NCI-H226 (cell line): ENCODE measurements around the gene PCDHB14.
"Not testable (repeated sequence)": the region's sequence is repeated elsewhere in the genome, so short reads cannot be mapped to it uniquely, and the experiment has no call there.

ENCODE experiments used
- DNase-seq: peaks from one replicate; pipeline ENCODE4 v3.0.0-alpha.2; 2015

PCDHB14 gene

DNA sequence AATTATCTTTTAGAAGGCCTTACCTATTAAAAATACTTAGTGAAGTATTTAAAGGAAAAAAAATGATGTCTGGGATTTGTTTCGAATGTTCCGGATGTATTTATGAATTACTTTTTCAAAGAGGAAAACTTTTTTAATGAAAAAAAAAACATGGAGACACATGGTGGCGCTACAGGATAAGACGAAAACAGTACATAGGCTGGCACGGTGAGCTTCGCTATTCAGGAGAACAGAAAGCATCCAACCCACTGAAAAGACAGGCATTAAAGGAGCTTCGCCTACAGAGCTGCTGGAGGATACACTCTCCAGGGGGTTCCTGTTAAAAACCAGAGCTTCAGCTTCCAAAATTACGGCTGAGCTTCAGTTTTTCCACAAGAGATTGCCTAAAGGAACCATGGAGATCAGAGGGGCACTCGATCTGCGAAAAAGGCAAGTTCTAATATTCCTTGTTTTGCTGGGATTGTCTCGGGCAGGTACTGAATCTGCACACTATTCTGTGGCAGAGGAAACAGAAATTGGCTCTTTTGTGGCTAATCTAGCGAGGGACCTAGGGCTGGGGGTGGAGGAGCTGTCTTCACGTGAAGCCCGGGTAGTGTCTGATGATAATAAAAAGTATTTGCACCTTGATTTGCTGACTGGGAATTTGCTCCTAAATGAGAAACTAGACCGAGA is at the start of gene PCDHB14:
PCDHB14 (plus strand) TSS at position 232 of the 672 bp plus-strand sequence; CDS start at position 395, 163 bp downstream.
- DNase-seq: no peak

DNA sequence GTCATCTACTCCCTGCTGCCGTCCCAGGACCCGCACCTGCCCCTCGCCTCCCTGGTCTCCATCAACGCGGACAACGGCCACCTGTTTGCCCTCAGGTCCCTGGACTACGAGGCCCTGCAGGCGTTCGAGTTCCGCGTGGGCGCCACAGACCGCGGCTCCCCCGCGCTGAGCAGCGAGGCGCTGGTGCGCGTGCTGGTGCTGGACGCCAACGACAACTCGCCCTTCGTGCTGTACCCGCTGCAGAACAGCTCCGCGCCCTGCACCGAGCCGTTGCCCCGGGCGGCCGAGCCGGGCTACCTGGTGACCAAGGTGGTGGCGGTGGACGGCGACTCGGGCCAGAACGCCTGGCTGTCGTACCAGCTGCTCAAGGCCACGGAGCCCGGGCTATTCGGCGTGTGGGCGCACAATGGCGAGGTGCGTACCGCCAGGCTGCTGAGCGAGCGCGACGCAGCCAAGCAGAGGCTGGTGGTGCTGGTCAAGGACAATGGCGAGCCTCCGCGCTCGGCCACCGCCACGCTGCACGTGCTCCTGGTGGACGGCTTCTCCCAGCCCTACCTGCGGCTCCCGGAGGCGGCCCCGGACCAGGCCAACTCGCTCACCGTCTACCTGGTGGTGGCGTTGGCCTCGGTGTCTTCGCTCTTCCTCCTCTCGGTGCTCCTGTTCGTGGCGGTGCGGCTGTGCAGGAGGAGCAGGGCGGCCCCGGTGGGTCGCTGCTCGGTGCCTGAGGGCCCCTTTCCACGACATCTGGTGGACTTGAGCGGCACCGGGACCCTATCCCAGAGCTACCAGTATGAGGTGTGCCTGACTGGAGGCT is 48.6 kb upstream of the PCDHB14 start:
- DNase-seq: not testable (repeated sequence)

DNA sequence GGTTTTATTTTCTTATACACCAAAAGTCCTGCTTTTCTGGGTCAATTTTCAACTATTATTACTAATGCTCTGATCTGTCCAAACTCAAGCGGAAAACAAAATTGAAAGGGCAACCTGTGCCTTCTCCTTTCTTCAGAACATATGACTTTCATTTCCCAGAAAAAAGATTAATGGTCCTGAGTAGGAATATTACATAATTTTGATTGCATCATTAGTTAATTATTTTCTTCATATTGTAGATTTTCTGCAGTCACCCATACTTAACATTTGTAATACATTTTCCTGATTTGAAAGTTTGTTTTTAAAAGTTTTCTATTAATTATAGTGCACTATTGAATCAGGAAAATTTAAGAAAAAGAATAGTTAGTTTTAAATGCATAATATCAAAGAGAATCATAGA is 47.2 kb upstream of the PCDHB14 start:
- DNase-seq: no peak

DNA sequence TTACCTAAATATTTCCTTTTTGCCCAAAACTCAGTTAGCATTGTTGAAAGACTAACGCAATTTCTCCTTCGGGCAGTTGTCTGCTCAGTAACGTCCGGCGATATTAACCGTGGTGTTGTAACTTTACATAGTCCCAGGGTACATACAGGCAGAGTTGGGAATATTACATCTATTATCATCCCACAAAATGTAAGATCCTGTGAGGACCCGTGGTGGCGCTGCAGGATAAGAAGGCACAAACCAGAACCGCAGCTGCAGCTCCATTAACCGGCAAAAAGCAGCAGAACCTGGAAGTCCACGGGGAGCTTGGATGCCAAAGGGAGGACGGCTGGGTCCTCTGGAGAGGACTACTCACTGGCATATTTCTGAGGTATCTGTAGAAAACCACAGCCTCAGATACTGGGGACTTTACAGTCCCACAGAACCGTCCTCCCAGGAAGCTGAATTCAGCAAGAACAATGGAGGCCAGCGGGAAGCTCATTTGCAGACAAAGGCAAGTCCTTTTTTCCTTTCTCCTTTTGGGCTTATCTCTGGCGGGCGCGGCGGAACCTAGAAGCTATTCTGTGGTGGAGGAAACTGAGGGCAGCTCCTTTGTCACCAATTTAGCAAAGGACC is 45.5 kb upstream of the PCDHB14 start, which contains the start of gene PCDHB8:
PCDHB8 (plus strand) TSS at position 214 of the 615 bp plus-strand sequence; CDS start at position 459, 245 bp downstream.
- DNase-seq: not testable (repeated sequence)

DNA sequence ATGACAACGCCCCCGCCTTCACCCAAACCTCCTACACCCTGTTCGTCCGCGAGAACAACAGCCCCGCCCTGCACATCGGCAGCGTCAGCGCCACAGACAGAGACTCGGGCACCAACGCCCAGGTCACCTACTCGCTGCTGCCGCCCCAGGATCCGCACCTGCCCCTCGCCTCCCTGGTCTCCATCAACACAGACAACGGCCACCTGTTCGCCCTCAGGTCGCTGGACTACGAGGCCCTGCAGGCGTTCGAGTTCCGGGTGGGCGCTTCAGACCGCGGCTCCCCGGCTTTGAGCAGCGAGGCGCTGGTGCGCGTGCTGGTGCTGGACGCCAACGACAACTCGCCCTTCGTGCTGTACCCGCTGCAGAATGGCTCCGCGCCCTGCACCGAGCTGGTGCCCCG is 43.8 kb upstream of the PCDHB14 start:
- not testable (repeated sequence) for DNase-seq

DNA sequence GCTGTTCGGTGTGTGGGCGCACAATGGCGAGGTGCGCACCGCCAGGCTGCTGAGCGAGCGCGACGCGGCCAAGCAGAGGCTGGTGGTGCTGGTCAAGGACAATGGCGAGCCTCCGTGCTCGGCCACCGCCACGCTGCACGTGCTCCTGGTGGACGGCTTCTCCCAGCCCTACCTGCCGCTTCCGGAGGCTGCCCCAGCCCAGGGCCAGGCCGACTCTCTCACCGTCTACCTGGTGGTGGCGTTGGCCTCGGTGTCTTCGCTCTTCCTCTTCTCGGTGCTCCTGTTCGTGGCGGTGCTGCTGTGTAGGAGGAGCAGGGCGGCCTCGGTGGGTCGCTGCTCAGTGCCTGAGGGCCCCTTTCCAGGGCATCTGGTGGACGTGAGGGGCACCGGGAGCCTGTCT is 43.3 kb upstream of the PCDHB14 start:
- DNase-seq: not testable (repeated sequence)

DNA sequence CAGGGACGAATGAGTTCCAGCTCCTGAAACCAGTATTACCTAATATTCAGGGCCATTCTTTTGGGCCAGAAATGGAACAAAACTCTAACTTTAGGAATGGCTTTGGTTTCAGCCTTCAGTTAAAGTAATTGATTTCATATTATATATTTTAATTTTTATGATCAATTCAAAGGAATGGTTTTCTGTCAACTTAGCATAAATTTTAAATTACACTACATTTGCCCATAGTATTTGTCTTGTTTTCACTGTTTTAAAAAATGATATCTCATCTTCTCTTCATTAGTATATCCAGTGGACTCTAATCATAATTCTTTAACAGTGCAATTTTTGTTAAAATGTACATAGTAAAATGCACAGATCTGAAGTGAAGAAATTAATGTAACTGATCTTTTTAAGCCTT is 42.8 kb upstream of the PCDHB14 start:
- DNase-seq: no peak

DNA sequence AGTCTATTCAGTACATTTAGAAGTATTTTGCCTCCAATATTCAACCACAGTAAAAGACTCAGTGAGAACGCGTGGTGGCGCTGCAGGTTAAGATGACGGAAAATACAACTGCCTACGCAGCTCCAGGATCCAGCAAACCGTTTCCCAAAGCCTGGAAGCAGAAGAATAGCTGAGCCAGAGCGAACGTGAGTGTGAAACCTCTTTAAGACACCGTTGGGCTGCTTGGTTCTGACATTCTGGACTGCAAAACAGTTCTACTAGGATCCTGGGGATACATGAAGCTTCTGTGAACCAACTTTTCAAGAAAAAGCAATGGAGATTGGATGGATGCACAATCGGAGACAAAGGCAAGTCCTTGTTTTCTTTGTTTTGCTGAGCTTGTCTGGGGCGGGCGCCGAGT is 40.9 kb upstream of the PCDHB14 start, which contains the start of gene PCDHB16:
PCDHB16 (plus strand) TSS at position 140 of the 400 bp plus-strand sequence; CDS start at position 313, 173 bp downstream.
- peak; percentile 28 for DNase-seq

DNA sequence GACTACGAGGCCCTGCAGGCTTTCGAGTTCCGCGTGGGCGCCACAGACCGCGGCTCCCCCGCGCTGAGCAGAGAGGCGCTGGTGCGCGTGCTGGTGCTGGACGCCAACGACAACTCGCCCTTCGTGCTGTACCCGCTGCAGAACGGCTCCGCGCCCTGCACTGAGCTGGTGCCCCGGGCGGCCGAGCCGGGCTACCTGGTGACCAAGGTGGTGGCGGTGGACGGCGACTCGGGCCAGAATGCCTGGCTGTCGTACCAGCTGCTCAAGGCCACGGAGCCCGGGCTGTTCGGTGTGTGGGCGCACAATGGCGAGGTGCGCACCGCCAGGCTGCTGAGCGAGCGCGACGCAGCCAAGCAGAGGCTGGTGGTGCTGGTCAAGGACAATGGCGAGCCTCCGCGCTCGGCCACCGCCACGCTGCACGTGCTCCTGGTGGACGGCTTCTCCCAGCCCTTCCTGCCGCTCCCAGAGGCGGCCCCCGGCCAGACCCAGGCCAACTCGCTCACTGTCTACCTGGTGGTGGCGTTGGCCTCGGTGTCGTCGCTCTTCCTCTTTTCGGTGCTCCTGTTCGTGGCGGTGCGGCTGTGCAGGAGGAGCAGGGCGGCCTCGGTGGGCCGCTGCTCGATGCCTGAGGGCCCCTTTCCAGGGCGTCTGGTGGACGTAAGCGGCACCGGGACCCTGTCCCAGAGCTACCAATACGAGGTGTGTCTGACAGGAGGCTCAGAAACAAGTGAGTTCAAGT is 38.9 kb upstream of the PCDHB14 start:
- DNase-seq: not testable (repeated sequence)

DNA sequence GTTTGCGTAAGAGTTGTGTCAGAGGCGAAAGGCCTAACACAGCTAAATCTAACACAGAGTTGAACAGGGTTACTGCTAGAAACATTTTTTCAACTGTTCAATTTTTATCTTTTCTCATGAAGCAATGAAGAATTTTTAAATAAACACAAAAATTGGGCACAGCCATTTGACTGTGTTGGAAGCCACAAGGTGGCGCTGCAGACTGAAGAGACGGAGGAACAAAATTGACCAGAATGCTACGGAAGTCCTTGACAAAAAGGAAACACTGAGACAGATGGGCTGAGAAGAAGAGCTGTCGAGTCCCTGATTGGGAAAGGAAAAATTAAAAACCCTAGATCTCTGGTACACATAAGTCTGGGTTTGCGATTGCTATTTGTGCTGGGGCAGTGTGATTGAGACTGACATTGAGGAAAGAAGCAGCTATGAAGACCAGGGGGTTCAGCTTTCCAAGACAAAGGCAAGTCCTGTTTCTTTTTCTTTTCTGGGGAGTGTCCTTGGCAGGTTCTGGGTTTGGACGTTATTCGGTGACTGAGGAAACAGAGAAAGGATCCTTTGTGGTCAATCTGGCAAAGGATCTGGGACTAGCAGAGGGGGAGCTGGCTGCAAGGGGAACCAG is 36.1 kb upstream of the PCDHB14 start, which contains the start of gene PCDHB9:
PCDHB9 (plus strand) TSS at position 265 of the 616 bp plus-strand sequence; CDS start at position 423, 158 bp downstream.
- DNase-seq: peak; percentile 22

DNA sequence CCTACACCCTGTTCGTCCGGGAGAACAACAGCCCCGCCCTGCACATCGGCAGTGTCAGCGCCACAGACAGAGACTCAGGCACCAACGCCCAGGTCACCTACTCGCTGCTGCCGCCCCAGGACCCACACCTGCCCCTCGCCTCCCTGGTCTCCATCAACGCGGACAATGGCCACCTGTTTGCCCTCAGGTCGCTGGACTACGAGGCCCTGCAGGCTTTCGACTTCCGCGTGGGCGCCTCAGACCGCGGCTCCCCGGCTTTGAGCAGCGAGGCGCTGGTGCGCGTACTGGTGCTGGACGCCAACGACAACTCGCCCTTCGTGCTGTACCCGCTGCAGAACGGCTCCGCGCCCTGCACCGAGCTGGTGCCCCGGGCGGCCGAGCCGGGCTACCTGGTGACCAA is 34.5 kb upstream of the PCDHB14 start:
- not testable (repeated sequence) for DNase-seq

DNA sequence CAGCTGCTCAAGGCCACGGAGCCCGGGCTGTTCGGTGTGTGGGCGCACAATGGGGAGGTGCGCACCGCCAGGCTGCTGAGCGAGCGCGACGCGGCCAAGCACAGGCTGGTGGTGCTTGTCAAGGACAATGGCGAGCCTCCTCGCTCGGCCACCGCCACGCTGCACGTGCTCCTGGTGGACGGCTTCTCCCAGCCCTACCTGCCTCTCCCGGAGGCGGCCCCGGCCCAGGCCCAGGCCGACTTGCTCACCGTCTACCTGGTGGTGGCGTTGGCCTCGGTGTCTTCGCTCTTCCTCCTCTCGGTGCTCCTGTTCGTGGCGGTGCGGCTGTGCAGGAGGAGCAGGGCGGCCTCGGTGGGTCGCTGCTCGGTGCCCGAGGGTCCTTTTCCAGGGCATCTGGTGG is 34.0 kb upstream of the PCDHB14 start:
- DNase-seq: not testable (repeated sequence)

DNA sequence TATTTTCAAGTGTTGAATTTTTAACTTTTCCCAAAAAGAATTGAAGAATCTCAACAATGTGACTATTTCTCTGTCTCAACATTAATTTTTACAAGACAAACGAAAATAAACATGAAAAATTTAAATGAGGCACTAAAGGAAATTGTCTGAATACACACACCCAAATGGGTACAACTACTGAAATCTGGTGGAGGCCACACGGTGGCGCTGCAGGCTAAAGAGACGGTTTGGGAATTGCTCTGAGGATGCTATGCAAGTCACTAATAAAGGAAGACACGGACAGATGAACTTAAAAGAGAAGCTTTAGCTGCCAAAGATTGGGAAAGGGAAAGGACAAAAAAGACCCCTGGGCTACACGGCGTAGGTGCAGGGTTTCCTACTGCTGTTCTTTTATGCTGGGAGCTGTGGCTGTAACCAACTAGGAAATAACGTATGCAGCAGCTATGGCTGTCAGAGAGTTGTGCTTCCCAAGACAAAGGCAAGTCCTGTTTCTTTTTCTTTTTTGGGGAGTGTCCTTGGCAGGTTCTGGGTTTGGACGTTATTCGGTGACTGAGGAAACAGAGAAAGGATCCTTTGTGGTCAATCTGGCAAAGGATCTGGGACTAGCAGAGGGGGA is 30.9 kb upstream of the PCDHB14 start, which contains the start of gene PCDHB10:
PCDHB10 (plus strand) TSS at position 244 of the 616 bp plus-strand sequence; CDS start at position 444, 200 bp downstream.
- peak; percentile 29 for DNase-seq

DNA sequence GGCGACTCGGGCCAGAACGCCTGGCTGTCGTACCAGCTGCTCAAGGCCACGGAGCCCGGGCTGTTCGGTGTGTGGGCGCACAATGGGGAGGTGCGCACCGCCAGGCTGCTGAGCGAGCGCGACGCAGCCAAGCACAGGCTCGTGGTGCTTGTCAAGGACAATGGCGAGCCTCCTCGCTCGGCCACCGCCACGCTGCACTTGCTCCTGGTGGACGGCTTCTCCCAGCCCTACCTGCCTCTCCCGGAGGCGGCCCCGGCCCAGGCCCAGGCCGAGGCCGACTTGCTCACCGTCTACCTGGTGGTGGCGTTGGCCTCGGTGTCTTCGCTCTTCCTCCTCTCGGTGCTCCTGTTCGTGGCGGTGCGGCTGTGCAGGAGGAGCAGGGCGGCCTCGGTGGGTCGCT is 28.8 kb upstream of the PCDHB14 start:
- not testable (repeated sequence) for DNase-seq

DNA sequence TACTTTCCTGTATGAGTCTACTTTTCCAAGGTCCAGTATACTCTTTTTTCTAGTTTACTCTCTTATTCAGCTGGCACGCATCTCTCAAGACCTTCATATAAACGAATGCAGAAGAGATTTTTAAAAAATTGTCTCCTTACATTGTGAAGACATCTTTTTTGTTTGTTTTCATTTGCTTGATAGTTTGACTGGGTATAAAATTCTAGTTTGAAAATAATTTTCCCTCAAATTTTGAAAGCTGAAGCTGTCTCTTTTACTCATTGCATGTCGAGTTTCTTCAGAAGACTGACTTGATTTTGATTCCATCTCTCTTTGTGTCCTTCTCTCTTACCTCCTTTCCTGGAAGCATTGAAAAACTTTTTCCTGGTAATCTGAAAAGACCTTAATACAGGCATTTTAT is 26.8 kb upstream of the PCDHB14 start:
- no peak for DNase-seq

DNA sequence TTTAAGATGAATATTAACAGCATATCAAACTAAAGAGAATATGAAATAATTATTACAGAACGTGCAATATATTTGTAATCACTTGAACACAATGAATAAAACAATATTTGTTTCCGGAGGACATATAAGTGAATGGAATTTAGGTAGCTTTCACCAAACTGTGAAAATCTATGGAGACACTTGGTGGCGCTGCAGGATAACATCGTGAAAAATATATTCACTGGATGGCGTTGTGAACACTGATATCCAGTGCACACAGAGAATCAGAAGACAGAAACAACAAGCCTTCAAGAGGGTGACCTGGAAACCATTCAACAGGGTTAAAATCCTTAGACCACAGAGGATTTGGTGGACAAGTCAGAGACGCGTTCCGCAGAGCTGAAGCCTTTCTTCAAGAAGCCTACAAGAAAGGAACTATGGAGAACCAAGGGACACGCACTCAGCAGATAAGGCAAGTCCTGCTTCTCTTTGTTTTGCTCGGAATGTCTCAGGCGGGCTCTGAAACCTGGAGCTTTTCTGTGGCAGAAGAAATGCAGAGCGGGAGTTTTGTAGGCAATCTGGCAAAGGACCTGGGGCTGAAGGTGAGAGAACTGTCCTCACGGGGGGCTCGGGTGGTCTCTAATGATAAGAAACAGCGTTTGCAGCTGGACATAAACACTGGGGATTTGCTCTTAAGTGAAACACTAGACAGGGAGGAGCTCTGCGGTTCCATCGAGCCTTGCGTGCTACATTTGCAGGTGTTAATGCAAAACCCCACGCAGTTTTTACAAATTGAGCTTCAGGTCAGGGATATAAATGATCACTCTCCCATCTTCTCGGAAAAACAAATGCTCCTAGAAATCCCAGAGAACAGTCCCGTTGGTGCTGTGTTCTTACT is 23.5 kb upstream of the PCDHB14 start, which contains the start of gene PCDHB11:
PCDHB11 (plus strand) TSS at position 269 of the 877 bp plus-strand sequence; CDS start at position 417, 148 bp downstream.
- no peak for DNase-seq

DNA sequence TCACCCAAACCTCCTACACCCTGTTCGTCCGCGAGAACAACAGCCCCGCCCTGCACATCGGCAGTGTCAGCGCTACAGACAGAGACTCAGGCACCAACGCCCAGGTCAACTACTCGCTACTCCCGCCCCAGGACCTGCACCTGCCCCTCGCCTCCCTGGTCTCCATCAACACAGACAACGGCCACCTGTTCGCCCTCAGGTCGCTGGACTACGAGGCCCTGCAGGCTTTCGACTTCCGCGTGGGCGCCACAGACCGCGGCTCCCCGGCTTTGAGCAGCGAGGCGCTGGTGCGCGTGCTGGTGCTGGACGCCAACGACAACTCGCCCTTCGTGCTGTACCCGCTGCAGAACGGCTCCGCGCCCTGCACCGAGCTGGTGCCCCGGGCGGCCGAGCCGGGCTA is 22.0 kb upstream of the PCDHB14 start:
- not testable (repeated sequence) for DNase-seq

DNA sequence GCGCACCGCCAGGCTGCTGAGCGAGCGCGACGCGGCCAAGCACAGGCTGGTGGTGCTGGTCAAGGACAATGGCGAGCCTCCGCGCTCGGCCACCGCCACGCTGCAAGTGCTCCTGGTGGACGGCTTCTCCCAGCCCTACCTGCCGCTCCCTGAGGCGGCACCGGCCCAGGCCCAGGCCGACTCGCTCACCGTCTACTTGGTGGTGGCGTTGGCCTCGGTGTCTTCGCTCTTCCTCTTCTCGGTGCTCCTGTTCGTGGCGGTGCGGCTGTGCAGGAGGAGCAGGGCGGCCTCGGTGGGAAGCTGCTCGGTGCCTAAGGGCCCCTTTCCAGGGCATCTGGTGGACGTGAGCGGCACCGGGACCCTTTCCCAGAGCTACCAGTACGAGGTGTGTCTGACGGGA is 21.5 kb upstream of the PCDHB14 start:
- not testable (repeated sequence) for DNase-seq

DNA sequence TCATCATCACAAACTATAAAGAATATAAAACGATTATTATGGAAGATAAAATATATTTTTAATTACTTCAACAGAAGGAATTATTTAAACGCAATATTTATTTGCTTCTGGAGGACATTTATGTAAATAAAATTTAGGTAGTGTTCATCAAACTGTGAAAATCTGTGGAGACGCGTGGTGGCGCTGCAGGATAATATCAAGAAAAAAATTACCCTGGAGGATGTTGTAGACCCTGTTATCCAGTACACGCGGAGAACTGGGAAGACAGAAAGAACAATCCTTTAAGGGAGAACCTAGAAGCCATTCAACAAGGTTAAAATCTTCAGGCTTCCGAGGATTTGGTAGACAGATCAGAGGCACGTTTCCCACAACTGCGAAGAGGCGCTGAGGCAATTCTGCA is 14.7 kb upstream of the PCDHB14 start, which contains the start of gene PCDHB12:
PCDHB12 (plus strand) TSS at position 242 of the 400 bp plus-strand sequence. CDS start 189 bp downstream, outside the sequence.
- DNase-seq: no peak

DNA sequence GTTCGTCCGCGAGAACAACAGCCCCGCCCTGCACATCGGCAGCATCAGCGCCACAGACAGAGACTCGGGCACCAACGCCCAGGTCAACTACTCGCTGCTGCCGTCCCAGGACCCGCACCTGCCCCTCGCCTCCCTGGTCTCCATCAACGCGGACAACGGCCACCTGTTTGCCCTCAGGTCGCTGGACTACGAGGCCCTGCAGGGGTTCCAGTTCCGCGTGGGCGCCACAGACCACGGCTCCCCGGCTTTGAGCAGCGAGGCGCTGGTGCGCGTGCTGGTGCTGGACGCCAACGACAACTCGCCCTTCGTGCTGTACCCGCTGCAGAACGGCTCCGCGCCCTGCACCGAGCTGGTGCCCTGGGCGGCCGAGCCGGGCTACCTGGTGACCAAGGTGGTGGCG is 12.9 kb upstream of the PCDHB14 start:
- DNase-seq: not testable (repeated sequence)
